DND-41 (cell line): ENCODE results near the gene PEF1.

Source experiments
- ATAC-seq: fragments of 200-7000 bp; cut with Tn5 transposase; 3 replicates; pipeline ENCODE4 v1.9.1; 2021; ENCODE audit warnings: low read depth; ENCODE audit not compliant: insufficient read depth
- DNase-seq: peaks from one replicate; pipeline ENCODE4 v3.0.0-alpha.2; 2020
- H2AFZ ChIP-seq: 2 replicates; pipeline ENCODE4 v1.6.0; 2012; ENCODE audit warnings: low read depth, low read length
- H3K27ac ChIP-seq: 2 replicates; pipeline ENCODE4 v1.5.1; 2012; ENCODE audit warnings: low read length, inconsistent platforms
- H3K27me3 ChIP-seq: fragments of 200-600 bp; sonication (generic); 2 replicates; pipeline ENCODE4 v1.6.0; 2012; ENCODE audit warnings: low read length, mild to moderate bottlenecking, inconsistent platforms; ENCODE audit not compliant: insufficient read depth, poor library complexity
- H3K36me3 ChIP-seq: 2 replicates; pipeline ENCODE4 v1.5.1; 2012; ENCODE audit warnings: low read length, inconsistent platforms; ENCODE audit not compliant: insufficient read depth
- H3K4me1 ChIP-seq: 2 replicates; pipeline ENCODE4 v1.5.1; 2012; ENCODE audit warnings: mild to moderate bottlenecking, low read length; ENCODE audit not compliant: insufficient read depth
- H3K4me2 ChIP-seq: 2 replicates; pipeline ENCODE4 v1.6.0; 2012; ENCODE audit warnings: mild to moderate bottlenecking, moderate library complexity, low read length, inconsistent platforms; ENCODE audit not compliant: insufficient read depth
- H3K4me3 ChIP-seq, 2 experiments: fragments of 200-600 bp in 1 of 2; shearing (Covaris generic) in 1 of 2; 2 replicates each; pipeline ENCODE4 v1.5.1; 2012 to 2016; ENCODE audit warnings: inconsistent platforms in 2 of 2, low read length in 2 of 2, mild to moderate bottlenecking in 2 of 2, low read depth in 1 of 2, moderate library complexity in 1 of 2
- H3K79me2 ChIP-seq: 2 replicates; pipeline ENCODE4 v1.6.0; 2012; ENCODE audit warnings: low read length, inconsistent platforms; ENCODE audit not compliant: insufficient read depth
- H3K9ac ChIP-seq: 2 replicates; pipeline ENCODE4 v1.6.0; 2012; ENCODE audit warnings: low read depth, mild to moderate bottlenecking, inconsistent platforms, low read length, moderate library complexity
- H3K9me3 ChIP-seq: 2 replicates; pipeline ENCODE4 v1.5.1; 2012; ENCODE audit warnings: low read length, moderate library complexity, mild to moderate bottlenecking, inconsistent platforms; ENCODE audit not compliant: insufficient read depth, severe bottlenecking
- H4K20me1 ChIP-seq: 2 replicates; pipeline ENCODE4 v1.6.0; 2012; ENCODE audit warnings: low read length; ENCODE audit not compliant: insufficient read depth
- EZH2 ChIP-seq: IDR thresholded peaks from 3 replicates; pipeline ENCODE4 v1.6.1; 2012; ENCODE audit warnings: borderline replicate concordance, low read depth, mild to moderate bottlenecking, moderate library complexity, low read length, inconsistent platforms; ENCODE audit not compliant: severe bottlenecking
- TF ChIP-seq, protein P1 (sequence below): IDR thresholded peaks from 2 replicates; pipeline ENCODE4 v1.5.1; 2012; ENCODE audit warnings: borderline replicate concordance, low read length, moderate library complexity, mild to moderate bottlenecking; ENCODE audit not compliant: poor library complexity, severe bottlenecking; ENCODE audit errors: extremely low read depth

The PEF1 gene

DNA sequence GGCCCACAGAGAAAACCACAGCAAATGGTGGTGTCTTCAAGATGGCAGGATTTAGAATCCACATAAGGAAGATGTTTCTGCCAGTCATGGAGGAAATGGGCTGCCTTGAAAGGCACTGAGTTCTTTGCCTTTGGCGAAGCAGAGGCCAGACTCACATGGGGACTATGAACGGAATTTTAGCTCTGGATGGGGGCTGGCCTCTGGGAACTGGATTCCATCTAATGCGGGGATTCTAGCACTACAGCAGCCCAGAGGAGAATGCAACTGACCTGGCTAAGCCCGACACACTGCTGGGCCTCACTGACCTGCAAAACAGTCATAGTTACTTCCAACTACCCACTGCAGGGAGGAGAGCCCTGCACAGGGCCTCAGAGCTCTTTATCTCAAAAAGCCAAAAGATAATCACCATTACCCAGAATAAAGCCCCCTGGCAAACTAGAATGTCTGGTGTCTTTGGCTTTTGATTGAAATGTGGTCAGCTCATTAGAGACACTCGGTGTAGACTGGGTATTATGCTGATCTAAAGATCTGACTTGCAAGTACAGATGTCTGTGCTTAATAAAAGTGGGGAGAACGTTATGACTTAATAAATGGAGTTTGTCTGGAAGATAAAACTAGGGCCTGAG is 15.6 kb downstream of the PEF1 start:
- Histone ChIP-seq H3K36me3 (peaks cover 66% of the 10 kb centered on the region), H3K27ac (no peak overlapping the region), H3K9me3 (no peaks in the 10 kb centered on the region), H3K27me3 (no peaks in the 10 kb centered on the region), H3K4me2 (no peak overlapping the region), H3K4me1 (no peaks in the 10 kb centered on the region), H4K20me1 (peaks cover 4% of the 10 kb centered on the region; the same call in 1 of the 2 replicates), H3K4me3 (no peak overlapping the region), H2AFZ (no peak overlapping the region), H3K79me2 (no peaks in the 10 kb centered on the region), H3K9ac (no peak overlapping the region)
- TF ChIP-seq, protein P1, sequence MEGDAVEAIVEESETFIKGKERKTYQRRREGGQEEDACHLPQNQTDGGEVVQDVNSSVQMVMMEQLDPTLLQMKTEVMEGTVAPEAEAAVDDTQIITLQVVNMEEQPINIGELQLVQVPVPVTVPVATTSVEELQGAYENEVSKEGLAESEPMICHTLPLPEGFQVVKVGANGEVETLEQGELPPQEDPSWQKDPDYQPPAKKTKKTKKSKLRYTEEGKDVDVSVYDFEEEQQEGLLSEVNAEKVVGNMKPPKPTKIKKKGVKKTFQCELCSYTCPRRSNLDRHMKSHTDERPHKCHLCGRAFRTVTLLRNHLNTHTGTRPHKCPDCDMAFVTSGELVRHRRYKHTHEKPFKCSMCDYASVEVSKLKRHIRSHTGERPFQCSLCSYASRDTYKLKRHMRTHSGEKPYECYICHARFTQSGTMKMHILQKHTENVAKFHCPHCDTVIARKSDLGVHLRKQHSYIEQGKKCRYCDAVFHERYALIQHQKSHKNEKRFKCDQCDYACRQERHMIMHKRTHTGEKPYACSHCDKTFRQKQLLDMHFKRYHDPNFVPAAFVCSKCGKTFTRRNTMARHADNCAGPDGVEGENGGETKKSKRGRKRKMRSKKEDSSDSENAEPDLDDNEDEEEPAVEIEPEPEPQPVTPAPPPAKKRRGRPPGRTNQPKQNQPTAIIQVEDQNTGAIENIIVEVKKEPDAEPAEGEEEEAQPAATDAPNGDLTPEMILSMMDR = no peak
- no peak for TF ChIP-seq EZH2
- no peak for DNase-seq
- ATAC-seq = no peak

DNA sequence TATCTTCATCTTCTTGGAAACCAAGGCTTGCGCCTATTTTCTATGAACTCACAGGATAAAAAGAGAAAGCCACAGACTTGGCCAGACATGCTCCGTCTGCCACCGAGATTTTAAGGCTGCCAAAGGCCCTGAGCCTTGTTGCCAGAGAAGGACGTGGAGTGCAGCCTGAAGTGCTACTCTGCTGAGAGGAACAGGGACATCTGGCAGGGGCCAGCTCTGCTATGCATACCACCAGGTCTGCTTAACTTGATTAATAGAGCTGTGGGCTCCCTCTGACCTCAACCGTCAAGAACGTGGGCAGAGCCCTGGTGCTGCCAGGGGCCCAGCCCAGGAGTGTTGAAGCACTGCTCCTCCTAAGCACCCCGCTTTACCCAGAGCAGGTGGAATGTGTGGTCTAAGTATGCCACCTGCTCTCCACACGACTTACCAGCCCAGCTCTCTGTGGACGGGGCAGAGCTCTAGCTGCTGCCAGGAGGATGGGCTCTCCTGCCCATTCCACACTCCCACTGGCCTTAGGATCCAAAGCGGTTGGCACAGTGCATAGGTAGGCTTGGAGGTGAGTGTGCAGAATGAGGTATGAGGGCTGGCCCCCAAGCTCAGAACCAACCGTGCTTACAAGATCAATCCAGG is 16.6 kb downstream of the PEF1 start:
- Histone ChIP-seq H3K79me2 (no peaks in the 10 kb centered on the region), H3K9me3 (no peaks in the 10 kb centered on the region), H2AFZ (no peak overlapping the region), H3K27ac (no peak overlapping the region; the same call in 1 of the 2 replicates), H3K9ac (no peak overlapping the region), H3K36me3 (peaks cover 60% of the 10 kb centered on the region), H3K4me3 (no peak overlapping the region), H3K4me1 (no peaks in the 10 kb centered on the region), H4K20me1 (peaks cover 2% of the 10 kb centered on the region; the same call in 1 of the 2 replicates), H3K4me2 (no peak overlapping the region), H3K27me3 (no peaks in the 10 kb centered on the region)
- DNase-seq (no peak), ATAC-seq (no peak)
- TF ChIP-seq EZH2 = no peak
- TF ChIP-seq, protein P1 = no peak

DNA sequence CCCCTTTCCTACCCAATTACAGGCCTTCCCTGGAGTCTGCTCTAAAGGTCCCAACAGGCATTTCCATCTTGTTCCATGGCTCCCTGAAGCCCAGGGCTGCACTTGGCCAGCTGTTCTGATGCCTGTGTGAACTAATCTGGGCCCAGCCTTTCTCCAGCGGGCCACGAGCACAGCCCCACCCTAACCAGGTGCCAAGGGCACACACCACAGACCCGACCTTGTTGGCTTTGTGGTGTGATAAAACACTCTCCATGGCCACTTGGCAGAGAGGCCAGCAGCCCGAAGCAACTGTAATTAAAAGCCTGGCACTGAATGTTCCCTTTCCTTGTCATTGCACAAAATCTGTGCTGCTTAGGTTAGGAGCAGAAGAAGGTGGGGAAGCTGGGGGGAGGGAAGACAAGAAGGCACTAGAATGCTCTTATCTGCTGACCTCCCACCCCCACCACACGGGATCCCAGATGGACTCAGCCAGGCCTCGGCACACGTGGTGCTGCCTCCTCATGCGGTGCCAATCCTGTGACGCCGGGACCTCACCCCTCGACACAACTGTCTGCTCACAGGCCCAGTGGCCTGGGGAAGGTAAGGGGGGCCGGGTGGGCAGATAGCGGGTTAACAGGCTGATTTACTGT is 17.3 kb downstream of the PEF1 start:
- no peak overlapping the region for H3K4me2 ChIP-seq
- H3K79me2 ChIP-seq = no peaks in the 10 kb centered on the region
- no peak overlapping the region for H2AFZ ChIP-seq
- no peaks in the 10 kb centered on the region for H3K27me3 ChIP-seq
- TF ChIP-seq, protein P1 = no peak
- no peak for TF ChIP-seq EZH2
- DNase-seq (no peak), ATAC-seq (no peak)
- no peaks in the 10 kb centered on the region for H3K4me1 ChIP-seq
- peaks cover 54% of the 10 kb centered on the region for H3K36me3 ChIP-seq
- H3K9me3 ChIP-seq = no peaks in the 10 kb centered on the region
- no peaks in the 10 kb centered on the region for H4K20me1 ChIP-seq
- H3K4me3 ChIP-seq = no peak overlapping the region
- H3K27ac ChIP-seq = no peak overlapping the region
- H3K9ac ChIP-seq = no peak overlapping the region
